ENCODE data around the gene SV2C.
A peak's percentile ranks its signal among the peaks of the same experiment; 100 is the strongest.

- TF ChIP-seq CTCF (optimal IDR thresholded peaks at IDR 0.05 in 1 of 3, IDR thresholded peaks at IDR 0.05 in 1 of 3, conservative IDR thresholded peaks at IDR 0.05 in 1 of 3; ENCODE audit: extremely low read depth in 1 of 3, insufficient read depth in 2 of 3, low read length in 3 of 3) (no peak), EZH2 (IDR thresholded peaks at IDR 0.05; ENCODE audit: low read length) (peak; percentile 41)
Observed at GRCh38 chr5:76402251-76402885, 319.2 kb downstream of the SV2C start.

All from keratinocyte (primary cell).